GM19372 (cell line): Measurements from ENCODE around the gene CHCHD2.
"Not testable (repeated sequence)": the region's sequence is repeated elsewhere in the genome, so short reads cannot be mapped to it uniquely, and the experiment has no call there.

Experiments used
- ATAC-seq: cut with Tn5 transposase; IDR thresholded peaks from one replicate; pipeline ENCODE4 v1.9.1; 2021; ENCODE audit warnings: mild to moderate bottlenecking, low read depth, moderate library complexity; ENCODE audit not compliant: unreplicated experiment

The CHCHD2 gene

GRCh38 chr7:56106108-56107073 is at the start of gene CHCHD2:
Gene CHCHD2, minus strand, starts transcription at chr7:56106476. Its CDS starts 63 bp downstream, at chr7:56106413.
- ATAC-seq = peak; percentile 99

GRCh38 chr7:56131062-56131461 is 24.8 kb upstream of the CHCHD2 start:
- ATAC-seq = not testable (repeated sequence)

GRCh38 chr7:56127241-56127975 is 21.1 kb upstream of the CHCHD2 start:
- ATAC-seq = no peak

GRCh38 chr7:56125831-56126230 is 19.6 kb upstream of the CHCHD2 start:
- ATAC-seq = no peak

- ATAC-seq = no peak
Observed at GRCh38 chr7:56124981-56125380, 18.7 kb upstream of the CHCHD2 start.

- no peak for ATAC-seq
Observed at GRCh38 chr7:56121440-56121839, 15.2 kb upstream of the CHCHD2 start.

GRCh38 chr7:56115852-56116538 is 9.7 kb upstream of the CHCHD2 start, which contains the start of gene NUPR2:
Gene NUPR2, minus strand, starts transcription at chr7:56116417. Its CDS starts 103 bp downstream, at chr7:56116314.
- ATAC-seq = no peak

- not testable (repeated sequence) for ATAC-seq
Observed at GRCh38 chr7:56112244-56112643, 6.0 kb upstream of the CHCHD2 start.

- ATAC-seq = no peak
Observed at GRCh38 chr7:56110611-56111010, 4.3 kb upstream of the CHCHD2 start.

- no peak for ATAC-seq
Observed at GRCh38 chr7:56107954-56108258, 1.6 kb upstream of the CHCHD2 start.

GRCh38 chr7:56105508-56105907 is 768 bp downstream of the CHCHD2 start:
- no peak for ATAC-seq

- not testable (repeated sequence) for ATAC-seq
Observed at GRCh38 chr7:56104138-56104537, 2.1 kb downstream of the CHCHD2 start.

- no peak for ATAC-seq
Observed at GRCh38 chr7:56099653-56100052, 6.6 kb downstream of the CHCHD2 start.

GRCh38 chr7:56098187-56099008 is 7.9 kb downstream of the CHCHD2 start:
- not testable (repeated sequence) for ATAC-seq

GRCh38 chr7:56097700-56098099 is 8.6 kb downstream of the CHCHD2 start:
- ATAC-seq = no peak

- no peak for ATAC-seq
Observed at GRCh38 chr7:56092789-56093531, 13.3 kb downstream of the CHCHD2 start, which contains the start of gene PHKG1. Gene PHKG1, minus strand, starts transcription at chr7:56092952. Its CDS starts 4,011 bp downstream, at chr7:56088941.

- ATAC-seq = not testable (repeated sequence)
Observed at GRCh38 chr7:56092388-56092787, 13.9 kb downstream of the CHCHD2 start.

GRCh38 chr7:56091591-56091990 is 14.7 kb downstream of the CHCHD2 start:
- ATAC-seq = no peak

GRCh38 chr7:56087445-56087844 is 18.8 kb downstream of the CHCHD2 start:
- ATAC-seq = no peak
